Activated CD4-positive, alpha-beta T cell treated with anti-CD3 and anti-CD28 coated beads for 4 hours (primary cell): Measurements from ENCODE around the gene SLC24A3.

Source experiments
- DNase-seq, 2 donors: peaks; one replicate each; pipeline ENCODE4 v3.0.0-alpha.2; 2020

The SLC24A3 gene

GRCh38 chr20:19310541-19310940, 98.1 kb downstream of the SLC24A3 start:
- no peak for DNase-seq

DNA sequence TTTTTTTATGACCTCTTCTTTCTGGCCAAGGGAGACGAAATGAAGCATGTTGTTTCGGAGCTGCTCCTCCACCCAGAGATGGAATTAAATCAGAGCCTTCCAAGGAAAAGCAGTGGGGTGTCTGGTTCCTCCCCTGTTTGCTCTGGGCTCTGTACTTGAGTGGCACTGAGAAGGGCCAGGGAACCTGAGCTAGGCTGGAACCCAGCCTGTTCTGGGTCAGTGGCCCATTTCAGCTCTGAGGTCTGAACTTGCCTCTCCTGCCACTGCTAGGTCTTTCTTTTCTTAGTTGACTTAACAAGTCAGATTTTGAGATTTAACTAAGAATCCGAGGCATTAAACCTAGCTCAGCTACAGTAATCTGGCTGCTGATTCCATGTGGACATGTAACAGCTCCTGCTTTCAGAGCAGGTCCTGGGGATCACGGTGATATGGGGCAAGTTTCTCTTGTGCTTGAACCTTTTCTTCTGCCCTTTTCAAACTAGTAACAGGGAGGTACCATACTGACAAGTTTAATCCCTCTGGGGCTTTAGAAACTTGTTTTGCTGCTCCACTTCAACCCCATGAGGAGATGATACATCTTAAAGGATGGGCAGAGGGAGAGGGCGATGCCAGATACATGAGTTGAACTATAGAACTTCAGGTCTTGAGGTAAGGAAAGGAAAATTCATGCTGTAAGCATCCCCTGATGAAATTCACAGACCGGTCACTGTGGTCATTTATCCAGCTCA, 101.1 kb downstream of the SLC24A3 start:
- no peak for DNase-seq

DNA sequence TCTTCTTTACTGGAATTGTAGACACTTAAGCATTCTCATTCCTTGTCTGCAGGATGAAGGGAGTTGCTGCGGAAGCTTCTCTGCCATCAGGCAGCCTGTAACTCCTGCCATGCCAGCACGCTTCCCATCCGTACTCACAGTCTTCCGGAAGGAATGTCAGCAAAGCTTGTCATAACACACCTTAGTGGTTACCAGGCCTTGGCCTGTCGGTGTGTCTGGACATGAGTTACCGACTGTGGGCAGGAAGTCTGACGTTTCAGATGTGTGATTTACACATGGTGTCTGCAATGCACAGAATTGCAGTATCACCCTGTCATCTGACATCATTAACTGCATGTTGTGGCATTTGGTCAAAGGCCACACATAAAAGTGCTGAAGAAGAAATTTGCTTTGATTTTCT, 102.2 kb downstream of the SLC24A3 start:
- DNase-seq: no peak

DNA sequence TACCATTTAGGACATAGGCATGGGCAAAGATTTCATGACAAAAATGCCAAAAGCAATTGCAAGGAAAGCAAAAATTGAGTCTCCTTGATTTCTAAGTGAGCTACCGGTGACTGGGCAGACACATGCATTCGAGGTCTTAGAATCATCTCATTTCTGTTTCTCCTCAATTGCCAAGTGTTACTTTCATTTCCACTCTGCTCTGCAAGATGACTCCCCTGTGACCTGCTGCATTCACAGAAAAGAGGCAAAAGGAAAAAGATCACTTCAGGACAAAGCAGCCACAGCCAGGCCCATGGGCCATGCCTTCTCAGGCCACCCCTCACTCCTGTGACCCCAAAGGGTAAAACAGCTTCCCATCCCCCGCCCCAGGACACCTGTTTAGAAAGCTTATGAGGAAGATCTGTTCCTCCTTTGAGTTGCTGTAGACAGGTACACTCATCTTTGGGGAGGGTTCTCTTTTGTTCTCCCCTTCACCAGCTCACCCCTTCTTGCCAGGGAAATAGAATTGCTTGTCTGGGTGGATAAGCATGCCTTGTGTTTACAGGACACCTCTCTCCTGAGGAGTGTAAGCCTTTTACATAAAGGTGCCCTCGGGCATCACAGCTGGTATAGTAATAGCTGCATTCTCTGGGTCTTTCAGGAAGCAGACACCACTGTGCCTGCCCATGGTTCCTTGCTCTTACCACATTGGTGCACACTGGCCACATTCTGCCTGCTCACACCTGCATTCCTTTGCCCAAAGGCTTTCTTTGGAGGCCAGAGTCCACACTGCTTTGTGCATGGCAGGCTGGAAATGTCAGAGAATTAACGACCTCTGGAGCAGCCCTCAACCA, 105.0 kb downstream of the SLC24A3 start:
- DNase-seq: no peak

DNA sequence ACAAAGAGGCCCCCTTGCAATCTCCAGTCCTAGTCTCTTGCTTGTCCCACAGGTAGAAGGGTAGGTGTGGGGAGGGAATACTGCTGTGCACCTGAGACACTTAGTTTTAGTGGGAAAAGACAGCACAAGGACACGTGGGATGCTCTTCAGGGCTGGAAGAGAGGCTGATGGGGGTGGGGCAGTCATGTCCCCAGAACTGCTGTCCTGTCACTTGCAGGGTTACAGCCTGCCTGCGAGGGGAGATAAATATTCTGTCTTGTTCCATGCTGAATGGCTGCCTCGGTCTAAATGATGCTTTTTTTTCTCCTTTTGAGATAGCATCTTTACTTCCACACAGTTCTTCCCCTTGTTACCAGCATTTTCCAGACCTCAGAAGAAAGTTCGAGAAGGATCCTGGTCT, 106.2 kb downstream of the SLC24A3 start:
- no peak for DNase-seq

- DNase-seq: no peak
These were observed 107.6 kb downstream of the SLC24A3 start for GRCh38 chr20:19320005-19320404.

DNA sequence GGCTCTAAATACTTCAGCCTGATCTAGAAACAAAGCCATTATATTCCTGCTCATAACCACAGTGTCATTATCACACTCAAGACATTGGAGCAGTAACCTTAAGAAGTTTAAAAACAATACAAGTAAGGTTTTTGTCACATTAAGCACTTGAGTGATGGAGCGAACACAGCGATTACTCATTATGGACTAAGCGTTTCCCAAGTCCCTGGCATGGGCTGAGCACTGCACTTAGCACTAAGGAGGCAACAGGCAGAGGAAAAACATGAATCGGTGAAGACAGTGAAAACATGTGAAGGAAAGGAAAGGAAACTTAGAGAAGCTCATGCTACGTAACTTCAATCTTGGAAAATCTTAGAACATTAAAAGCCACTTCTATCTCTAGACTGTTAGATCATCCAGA, 108.7 kb downstream of the SLC24A3 start:
- no peak for DNase-seq

DNA sequence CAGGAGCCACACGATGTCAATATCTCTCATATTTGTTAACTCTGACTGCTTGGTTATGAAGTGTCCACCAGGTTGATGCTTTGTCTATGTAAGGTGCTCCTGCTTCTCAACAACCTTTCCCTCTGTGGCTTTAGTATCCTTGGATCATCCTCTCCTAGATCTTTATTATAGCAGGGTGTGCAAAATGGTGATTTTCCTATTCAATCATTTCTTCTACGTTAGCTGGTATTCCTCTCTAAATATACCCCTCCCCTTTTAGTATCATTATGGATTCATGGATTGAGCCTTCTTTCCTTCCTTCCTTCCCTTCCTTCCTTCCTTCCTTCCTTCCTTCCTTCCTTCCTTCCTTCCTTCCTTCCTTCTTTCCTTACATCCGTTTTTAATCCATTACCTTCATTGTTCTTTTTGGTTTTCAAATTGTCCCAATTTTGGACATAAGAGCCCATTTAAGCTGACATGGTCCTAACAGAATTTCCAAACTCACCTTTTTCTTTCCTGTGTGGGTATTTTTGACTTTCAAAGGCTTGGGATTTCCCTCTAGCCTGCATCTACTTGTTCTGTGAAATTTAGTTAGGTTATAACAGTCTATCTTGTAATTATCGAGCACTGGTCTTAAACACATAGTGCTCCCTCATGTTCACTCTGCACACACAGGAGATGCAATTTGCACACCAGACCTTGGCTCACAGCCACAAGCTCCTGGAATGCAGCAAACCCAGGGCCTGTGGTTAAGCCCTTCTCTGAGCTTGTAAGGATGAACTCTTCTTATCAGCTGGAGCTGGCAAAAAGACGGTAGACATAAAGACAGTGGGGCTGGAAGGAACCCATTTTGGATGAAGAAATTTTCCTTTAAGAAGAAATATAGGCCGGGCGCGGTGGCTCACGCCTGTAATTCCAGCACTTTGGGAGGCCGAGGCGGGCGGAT, 109.9 kb downstream of the SLC24A3 start:
- DNase-seq: no peak

DNA sequence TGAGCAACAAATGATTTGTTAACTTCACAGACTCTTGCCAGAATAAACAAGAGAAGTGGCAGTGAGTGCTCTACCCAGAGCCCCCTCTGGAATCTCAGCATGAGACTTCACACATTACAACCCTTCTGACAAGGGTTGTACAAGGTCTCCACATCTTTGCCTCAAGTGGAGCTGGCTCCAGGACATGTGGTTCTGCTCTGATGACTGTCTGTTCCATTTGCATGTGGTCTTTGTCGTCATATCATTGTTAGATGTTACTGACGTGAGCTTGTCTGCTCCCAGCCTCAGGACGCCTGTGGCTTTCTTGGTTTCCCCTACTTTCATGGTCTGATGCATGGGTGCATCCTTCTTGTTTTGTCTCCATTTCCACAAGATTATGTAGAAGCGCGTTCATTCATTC, 115.0 kb downstream of the SLC24A3 start:
- DNase-seq: no peak

DNA sequence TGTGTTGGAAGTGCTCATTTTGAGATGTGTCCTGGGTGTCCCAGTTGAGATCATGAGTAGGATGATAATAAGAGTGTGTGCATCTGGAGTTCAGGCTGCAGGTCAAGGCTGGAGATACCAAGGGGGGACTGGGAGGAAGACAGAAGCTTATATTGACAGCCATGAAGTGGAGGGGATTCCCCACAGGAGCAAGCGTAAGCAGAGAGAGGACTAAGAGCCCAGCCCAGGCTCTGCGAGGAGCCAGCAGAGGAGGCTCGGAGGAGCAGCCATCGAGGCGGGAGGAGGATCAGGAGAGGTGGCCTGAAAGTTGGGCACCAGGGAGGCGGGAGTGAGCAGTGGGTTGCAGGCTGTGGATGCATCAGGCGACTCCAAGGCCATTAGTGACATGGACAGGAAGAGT, 116.2 kb downstream of the SLC24A3 start:
- DNase-seq: no peak

- DNase-seq: no peak
These were observed 117.6 kb downstream of the SLC24A3 start for GRCh38 chr20:19330038-19330437.

DNA sequence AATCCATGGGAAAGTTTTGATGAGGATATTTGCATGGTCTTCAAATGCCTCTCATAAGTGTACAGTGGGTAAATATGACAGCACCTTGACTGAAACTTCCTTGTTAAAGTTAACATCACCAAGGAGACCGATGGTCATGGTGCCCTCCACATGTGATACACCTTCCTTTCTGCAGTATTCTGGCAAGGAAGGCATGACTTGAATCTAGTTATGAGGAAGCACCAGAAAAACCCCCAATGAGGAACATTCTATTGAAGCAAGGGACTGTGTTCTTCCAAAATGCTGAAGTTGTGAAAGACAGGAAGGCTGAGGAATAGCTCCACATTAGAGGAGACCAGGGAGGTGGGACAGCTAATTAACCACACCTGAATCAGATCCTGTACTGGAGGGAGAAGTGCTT, 118.3 kb downstream of the SLC24A3 start:
- no peak for DNase-seq

DNA sequence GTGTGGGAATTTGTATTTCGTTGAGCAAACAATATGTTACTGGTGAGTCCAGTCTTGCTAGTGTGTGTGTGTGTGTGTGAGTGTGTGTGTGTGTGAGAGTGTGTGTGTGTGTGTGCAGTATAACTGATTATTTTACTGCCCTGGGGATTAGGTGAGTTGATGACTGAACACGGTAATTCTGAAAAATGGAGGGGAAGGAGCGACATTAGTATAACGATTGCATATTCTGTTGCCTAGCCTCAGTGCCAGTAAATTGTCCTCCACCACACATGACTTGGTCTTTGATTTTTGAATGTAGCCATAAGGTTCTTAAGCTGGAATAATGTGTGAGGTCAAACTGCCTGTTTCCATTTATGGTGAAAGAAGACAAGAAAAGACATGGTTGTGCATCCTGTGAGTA, 121.1 kb downstream of the SLC24A3 start:
- no peak for DNase-seq

- no peak for DNase-seq
These were observed 122.9 kb downstream of the SLC24A3 start for GRCh38 chr20:19335341-19335740.

DNA sequence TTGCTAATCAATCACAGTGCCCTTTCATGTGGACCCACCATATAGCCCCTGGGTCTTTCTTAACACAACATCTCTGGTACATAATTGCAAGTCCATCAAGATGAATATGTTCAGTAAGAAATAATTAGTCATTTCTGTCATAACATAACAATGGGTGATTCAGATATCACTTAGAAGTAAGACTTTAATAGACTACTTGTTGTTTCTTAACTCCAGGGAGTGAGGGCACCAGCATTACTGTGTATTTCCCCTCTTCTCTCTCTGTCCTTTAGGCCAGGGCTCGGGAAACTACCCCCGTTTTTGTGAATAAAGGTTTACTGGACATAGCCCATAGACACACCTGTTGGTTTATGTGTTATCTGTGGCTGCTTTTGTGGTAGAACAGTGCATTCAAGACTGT, 123.5 kb downstream of the SLC24A3 start:
- DNase-seq: no peak

DNA sequence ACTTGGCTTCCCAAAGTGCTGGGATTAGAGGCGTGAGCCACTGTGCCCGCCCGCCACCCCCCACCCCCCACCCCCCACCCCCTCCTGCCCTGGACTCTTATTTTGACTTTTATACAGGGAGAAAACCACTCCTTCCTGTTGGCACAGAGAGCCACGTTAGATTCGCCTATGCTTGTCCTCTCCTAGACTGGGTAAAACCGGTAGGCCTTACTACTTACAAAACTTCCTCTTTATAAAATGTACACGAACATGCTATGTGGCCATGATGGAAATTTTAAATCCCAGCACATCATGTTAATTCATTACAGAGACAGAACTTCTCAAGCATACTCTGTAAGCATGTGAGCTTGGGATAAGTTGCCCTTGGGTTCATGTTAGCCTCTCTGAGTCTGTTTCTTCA, 124.2 kb downstream of the SLC24A3 start:
- no peak for DNase-seq

DNA sequence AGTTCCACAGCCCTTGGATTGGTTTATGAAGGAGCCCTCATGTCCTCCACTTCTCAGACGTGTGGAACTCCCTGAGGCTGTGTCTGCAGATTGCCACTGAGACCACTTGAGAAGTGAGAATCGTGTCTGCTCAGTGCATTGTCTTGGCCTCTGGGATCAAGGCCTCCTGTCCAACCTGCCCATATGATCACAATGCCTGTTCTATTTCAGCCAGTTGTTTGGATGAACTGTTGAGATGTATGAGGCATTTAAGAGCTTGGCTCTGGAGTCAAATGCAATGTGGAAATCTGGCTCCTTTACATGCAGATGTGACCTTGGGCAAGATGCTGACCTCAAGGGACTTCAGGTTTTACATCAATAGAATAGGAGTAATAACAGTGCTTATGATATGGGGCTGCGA, 125.9 kb downstream of the SLC24A3 start:
- DNase-seq: no peak

DNA sequence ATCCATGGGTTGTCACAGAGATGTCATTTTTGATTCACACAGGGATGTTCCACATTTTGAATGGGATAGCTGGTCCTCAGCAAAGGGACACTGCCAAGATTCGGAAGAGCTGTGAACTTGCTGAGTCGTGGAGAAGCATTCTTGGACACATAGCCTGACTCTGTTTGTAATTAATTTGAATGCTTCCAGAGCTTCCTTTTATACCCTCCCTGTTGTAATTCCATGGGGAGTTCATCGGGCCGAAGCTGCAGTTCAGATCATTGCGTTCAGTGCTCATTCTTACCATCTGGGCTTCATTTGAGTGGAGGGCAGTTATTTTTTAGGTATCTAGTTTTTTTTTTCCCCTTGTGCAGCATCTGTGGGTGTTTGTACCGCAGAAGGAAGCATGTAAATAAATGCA, 126.5 kb downstream of the SLC24A3 start:
- no peak for DNase-seq

DNA sequence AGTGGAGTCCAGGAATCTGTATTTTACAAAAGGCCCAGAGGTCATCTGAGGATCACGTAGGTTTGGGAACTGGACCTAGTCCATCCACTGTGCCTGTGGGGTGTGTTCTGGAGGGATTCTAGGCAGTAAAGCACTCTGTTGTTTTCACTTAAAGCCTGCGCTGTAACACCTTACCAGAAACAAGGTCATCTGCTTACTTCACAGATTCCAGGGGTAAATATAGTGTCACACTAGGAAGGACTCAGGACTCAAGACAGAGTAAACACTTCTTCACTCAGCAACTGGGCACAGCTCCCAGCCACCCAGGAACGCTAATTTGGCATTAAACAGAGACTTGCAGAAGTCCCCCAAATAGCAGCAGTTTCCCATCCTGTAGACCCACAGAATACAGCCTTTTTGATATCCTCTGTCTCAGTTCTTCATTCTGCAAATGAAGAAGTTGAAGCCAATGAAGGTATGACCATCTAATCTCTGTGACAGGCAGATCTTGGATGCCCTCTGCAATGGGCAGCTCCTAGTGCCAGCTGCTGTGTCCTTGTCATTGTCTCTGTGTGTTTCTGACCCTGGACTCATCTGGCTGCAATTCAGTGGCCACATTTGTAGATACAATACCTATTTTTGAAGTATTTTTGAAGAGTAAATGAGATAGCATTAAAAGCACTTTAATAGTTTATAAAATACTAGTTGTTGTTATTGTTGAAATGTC, 129.1 kb downstream of the SLC24A3 start:
- no peak for DNase-seq

DNA sequence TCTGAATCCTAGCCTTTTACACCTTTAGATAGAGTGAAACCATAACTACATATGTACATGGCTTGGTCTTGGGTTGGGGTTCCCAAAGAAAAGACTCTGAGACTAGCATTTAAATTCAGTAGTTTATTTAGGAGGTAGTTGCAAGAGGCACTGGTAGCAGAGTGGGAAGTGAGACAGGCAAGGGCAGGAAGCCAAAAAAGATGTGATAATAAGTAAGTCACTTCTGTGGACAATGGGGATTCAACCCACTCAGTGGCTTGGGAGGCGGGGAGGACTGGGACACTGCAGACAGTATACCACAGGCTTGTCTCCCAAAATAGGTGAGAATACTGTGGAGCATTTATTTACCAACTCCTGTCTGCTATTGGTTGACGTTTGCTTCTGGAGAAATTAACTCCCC, 131.9 kb downstream of the SLC24A3 start:
- no peak for DNase-seq

- no peak for DNase-seq
These were observed 135.6 kb downstream of the SLC24A3 start for GRCh38 chr20:19347943-19348456.

DNA sequence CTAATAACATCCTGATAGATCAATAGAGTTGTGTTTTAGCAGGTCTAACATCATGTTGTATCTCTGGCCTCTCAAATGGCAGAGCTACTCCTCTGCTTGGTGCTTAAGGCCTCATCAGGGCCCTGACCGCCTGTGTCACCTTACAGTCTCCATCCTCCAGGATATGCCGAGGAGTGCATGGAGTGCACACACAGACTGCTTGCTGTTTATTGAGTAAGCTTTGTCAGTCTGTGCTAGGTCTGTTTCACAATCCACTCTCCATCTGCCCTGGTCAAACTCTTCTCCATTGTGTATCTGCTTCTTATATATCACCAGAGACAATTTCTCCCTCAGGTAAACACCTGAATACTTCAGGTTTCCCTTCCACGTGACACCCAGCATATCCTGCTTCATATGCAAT, 136.1 kb downstream of the SLC24A3 start:
- no peak for DNase-seq

- DNase-seq: no peak
These were observed 137.4 kb downstream of the SLC24A3 start for GRCh38 chr20:19349879-19350278.
